GM12872 (cell line): Measurements from ENCODE around the gene B3GNT5.

ENCODE experiments used
- TF ChIP-seq, protein P1 (sequence below): IDR thresholded peaks from 3 replicates; pipeline ENCODE4 v1.5.1; 2011; ENCODE audit warnings: low read depth, mild to moderate bottlenecking, low read length, moderate library complexity; ENCODE audit not compliant: insufficient read depth

Gene B3GNT5

DNA sequence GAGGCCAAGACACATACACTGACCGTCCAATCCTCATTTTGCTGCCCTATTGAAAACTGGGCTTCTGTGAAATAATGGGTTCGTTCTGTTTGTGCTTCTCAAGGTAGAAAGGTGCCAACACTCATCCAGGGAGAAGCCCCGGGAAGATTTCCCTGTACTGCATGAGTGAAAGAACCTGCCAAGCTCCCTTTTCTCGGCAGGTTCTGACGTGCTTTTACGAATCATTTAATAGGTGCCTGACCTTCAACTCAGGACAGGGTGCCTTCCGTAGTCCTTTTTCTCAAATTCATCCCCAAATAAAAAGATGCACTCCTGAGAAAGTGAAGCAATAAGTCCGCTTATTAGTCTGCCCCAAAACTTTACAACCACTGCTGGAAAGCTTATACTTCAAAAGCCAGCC, 64.2 kb downstream of the B3GNT5 start:
- TF ChIP-seq, protein P1, sequence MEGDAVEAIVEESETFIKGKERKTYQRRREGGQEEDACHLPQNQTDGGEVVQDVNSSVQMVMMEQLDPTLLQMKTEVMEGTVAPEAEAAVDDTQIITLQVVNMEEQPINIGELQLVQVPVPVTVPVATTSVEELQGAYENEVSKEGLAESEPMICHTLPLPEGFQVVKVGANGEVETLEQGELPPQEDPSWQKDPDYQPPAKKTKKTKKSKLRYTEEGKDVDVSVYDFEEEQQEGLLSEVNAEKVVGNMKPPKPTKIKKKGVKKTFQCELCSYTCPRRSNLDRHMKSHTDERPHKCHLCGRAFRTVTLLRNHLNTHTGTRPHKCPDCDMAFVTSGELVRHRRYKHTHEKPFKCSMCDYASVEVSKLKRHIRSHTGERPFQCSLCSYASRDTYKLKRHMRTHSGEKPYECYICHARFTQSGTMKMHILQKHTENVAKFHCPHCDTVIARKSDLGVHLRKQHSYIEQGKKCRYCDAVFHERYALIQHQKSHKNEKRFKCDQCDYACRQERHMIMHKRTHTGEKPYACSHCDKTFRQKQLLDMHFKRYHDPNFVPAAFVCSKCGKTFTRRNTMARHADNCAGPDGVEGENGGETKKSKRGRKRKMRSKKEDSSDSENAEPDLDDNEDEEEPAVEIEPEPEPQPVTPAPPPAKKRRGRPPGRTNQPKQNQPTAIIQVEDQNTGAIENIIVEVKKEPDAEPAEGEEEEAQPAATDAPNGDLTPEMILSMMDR, result no peak

DNA sequence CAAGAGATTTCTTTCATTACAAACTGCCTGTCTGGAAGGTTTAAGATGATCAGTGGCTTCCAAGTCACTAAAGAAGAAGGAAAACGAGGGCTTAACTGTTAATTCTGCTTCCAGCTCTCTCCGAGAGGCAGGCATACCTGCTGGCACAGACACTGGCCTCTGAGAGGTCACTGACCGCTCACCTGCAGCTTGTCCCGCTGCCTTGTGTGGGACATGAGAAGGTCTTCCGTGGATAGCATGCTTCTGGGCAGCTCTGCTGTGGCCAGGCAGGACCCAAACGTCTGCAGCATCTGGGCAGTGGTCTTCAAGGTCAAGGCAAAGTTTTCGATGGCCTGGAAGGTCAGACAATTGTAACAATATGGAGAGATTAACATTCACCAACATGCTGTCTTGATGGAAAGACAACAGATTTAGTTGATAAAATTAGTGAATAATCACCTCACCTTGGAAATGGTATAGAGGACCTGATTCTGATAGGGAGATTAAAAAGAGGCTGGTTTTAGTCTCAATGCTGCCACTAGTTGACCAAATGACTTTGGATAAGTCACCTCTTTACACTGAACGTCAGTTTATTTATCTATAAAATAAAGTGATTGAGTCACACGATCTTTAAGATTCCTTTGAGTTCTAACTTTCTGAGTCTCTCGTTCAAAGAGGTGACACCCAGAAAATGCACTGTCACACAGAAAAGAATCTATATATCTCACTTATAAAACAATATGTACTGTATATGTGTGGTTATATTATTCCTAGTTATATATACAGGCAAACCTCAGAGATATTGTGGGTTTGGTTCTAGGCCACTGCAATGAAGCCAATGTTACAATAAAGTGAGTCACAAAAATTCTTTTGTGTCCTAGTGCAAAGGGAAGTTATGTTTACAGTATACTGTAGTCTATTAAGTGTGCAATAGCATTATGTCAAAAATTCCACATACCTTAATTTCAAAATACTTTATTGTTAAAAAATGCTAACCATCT, 65.1 kb downstream of the B3GNT5 start:
- TF ChIP-seq, protein P1, result no peak

DNA sequence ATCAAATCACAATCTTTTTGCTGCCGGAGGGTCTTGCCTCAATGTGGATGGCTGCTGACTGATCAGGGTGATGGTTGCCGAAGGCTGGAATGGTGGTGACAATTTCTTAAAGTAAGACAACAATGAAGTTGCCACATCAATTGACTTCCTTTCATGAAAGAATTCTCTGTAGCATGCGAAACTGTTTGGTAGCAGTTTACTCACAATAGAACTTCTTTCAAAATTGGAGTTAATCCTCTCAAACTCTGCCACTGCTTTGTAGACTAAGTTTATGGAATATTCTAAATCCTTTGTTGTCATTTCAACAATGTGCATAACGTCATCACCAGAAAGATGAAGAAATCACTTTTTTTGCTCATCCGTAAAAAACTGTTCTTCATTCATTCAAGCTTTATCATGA, 65.8 kb downstream of the B3GNT5 start:
- TF ChIP-seq, protein P1, result no peak

DNA sequence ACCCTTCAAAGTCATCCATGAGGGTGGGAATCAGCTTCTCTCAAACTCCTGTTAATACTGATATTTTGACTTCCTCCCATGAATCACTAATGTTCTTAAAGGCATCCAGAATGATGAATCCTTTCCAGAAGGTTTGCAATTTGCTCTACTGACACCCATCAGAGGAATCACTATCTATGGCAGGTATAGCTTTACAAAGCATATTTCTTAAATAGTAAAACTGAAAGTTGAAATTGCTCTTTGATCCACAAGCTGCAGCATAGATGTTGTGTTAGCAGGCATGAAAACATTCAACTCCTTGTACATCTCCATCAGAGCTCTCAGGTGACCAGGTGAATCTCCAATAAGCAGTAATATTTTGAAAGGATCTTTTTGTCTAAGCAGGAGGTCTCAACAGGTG, 66.3 kb downstream of the B3GNT5 start:
- TF ChIP-seq, protein P1, result no peak
